Neural crest cell (in vitro differentiated cells): ENCODE results near the gene ATP6V0D1. TPM values are rescaled to one million over a fixed set of nuclear protein-coding genes. Genes with fewer than 3 reads are reported as not detected.
"Not testable (repeated sequence)": the region's sequence is repeated elsewhere in the genome, so short reads cannot be mapped to it uniquely, and the experiment has no call there.

Experiments
- DNase-seq: peaks from one replicate; pipeline ENCODE4 v3.0.0; 2021; ENCODE audit warnings: low read depth, mixed read lengths, low spot score
- H3K27ac Mint-ChIP-seq: one replicate; pipeline ENCODE4 v1.8.0; 2021; ENCODE audit warnings: mild to moderate bottlenecking, mixed read lengths; ENCODE audit not compliant: unreplicated experiment
- H3K27me3 Mint-ChIP-seq: 2 replicates; pipeline ENCODE4 v1.8.0; 2021; ENCODE audit warnings: low read depth, mild to moderate bottlenecking, mixed read lengths
- H3K36me3 Mint-ChIP-seq: 2 replicates; pipeline ENCODE4 v1.8.0; 2021; ENCODE audit warnings: low read depth, mild to moderate bottlenecking, mixed read lengths
- H3K4me1 Mint-ChIP-seq: 2 replicates; pipeline ENCODE4 v1.8.0; 2021; ENCODE audit warnings: mixed read lengths
- H3K4me3 Mint-ChIP-seq: one replicate; pipeline ENCODE4 v1.8.0; 2021; ENCODE audit warnings: mild to moderate bottlenecking, mixed read lengths
- H3K9me3 Mint-ChIP-seq: 2 replicates; pipeline ENCODE4 v1.8.0; 2021; ENCODE audit warnings: mixed read lengths
- CTCF ChIP-seq: fragments of 200-600 bp; sonication (generic); conservative IDR thresholded peaks from 2 replicates; pipeline ENCODE4 v1.5.0; 2021; ENCODE audit warnings: antibody characterized with exemption, mild to moderate bottlenecking
- total RNA-seq: library from RNA; stranded (reverse); gene quantifications from 2 replicates; pipeline ENCODE4 v1.2.1, GENCODE V29; 2021

The ATP6V0D1 gene
- total RNA-seq, 1 donor from 2014 or later: 54.7 TPM

- no peaks in the 10 kb centered on the region for H3K36me3 Mint-ChIP-seq
- peaks cover 27% of the 10 kb centered on the region for H3K4me1 Mint-ChIP-seq
- no peaks in the 10 kb centered on the region for H3K9me3 Mint-ChIP-seq
- DNase-seq: peak; percentile 72
- H3K27ac Mint-ChIP-seq: peak within 1 kb of the TSS; percentile 92
- peak within 1 kb of the TSS; percentile 84 for H3K4me3 Mint-ChIP-seq
- H3K27me3 Mint-ChIP-seq: peaks cover 2% of the 10 kb centered on the region
- TF ChIP-seq CTCF: peak; percentile 63
Observed at GRCh38 chr16:67415872-67416793, 64.8 kb downstream of the ATP6V0D1 start, which contains the start of gene ZDHHC1. Gene ZDHHC1, minus strand, starts transcription at chr16:67416477. Its CDS starts 8,702 bp downstream, at chr16:67407775.

- DNase-seq, H3K27me3 Mint-ChIP-seq, H3K36me3 Mint-ChIP-seq, H3K9me3 Mint-ChIP-seq: not testable (repeated sequence)
- Mint-ChIP-seq H3K4me1 (peaks cover 27% of the 10 kb centered on the region), H3K4me3 (peak overlapping the region; percentile 84), H3K27ac (peak overlapping the region; percentile 92)
Observed at GRCh38 chr16:67415421-67415820, 65.5 kb downstream of the ATP6V0D1 start.

GRCh38 chr16:67413978-67414911, 66.7 kb downstream of the ATP6V0D1 start:
- DNase-seq: no peak
- Mint-ChIP-seq H3K36me3 (no peaks in the 10 kb centered on the region), H3K27me3 (peaks cover under 1% of the 10 kb centered on the region), H3K4me3 (peak overlapping the region; percentile 65), H3K27ac (no peak overlapping the region), H3K9me3 (no peaks in the 10 kb centered on the region), H3K4me1 (peaks cover 21% of the 10 kb centered on the region)
- TF ChIP-seq CTCF: no peak

GRCh38 chr16:67412294-67412693, 68.7 kb downstream of the ATP6V0D1 start:
- no peak for TF ChIP-seq CTCF
- H3K27me3 Mint-ChIP-seq: no peaks in the 10 kb centered on the region
- no peak for DNase-seq
- peaks cover 21% of the 10 kb centered on the region for H3K4me1 Mint-ChIP-seq
- H3K27ac Mint-ChIP-seq: no peak overlapping the region
- no peaks in the 10 kb centered on the region for H3K9me3 Mint-ChIP-seq
- H3K36me3 Mint-ChIP-seq: no peaks in the 10 kb centered on the region
- no peak overlapping the region for H3K4me3 Mint-ChIP-seq

GRCh38 chr16:67411339-67411738, 69.6 kb downstream of the ATP6V0D1 start:
- Mint-ChIP-seq H3K9me3 (no peaks in the 10 kb centered on the region), H3K4me3 (no peak overlapping the region), H3K27me3 (no peaks in the 10 kb centered on the region), H3K36me3 (no peaks in the 10 kb centered on the region), H3K4me1 (peaks cover 15% of the 10 kb centered on the region), H3K27ac (no peak overlapping the region)
- TF ChIP-seq CTCF: no peak
- no peak for DNase-seq
